ENCODE data around the gene ARFGAP3. TPM values are rescaled to one million over a fixed set of nuclear protein-coding genes. Genes with fewer than 3 reads are reported as not detected.

ARFGAP3 gene
- total RNA-seq, 1 donor from 2014 or later, result 59.5 TPM

- H2AFZ ChIP-seq (ENCODE audit: low read depth, low read length), result no peak overlapping the region
- no peaks in the 10 kb centered on the region for H3K27me3 Mint-ChIP-seq (ENCODE audit: low read depth, unreplicated experiment)
- no peaks in the 10 kb centered on the region for H3K9me3 Mint-ChIP-seq (ENCODE audit: unreplicated experiment)
- no peak for DNase-seq (ENCODE audit: low read depth)
- H3K9ac ChIP-seq (ENCODE audit: low read length), result peak overlapping the region; percentile 97
- H4K20me1 ChIP-seq (ENCODE audit: insufficient read depth, low read length), result peaks cover 52% of the 10 kb centered on the region
- peak overlapping the region; percentile 88 for H3K4me3 ChIP-seq (ENCODE audit: insufficient read depth, low read depth, low read length)
- H3K4me1 Mint-ChIP-seq (ENCODE audit: low read depth, unreplicated experiment), result peaks cover 3% of the 10 kb centered on the region
- no peaks in the 10 kb centered on the region for H3K36me3 ChIP-seq (ENCODE audit: insufficient read depth, low read length)
- peak overlapping the region; percentile 91 for H3K4me3 Mint-ChIP-seq (ENCODE audit: unreplicated experiment)
- H3K27ac ChIP-seq (ENCODE audit: low read depth, low read length), result peak overlapping the region; percentile 90
- TF ChIP-seq CTCF (IDR thresholded peaks at IDR 0.05; ENCODE audit: insufficient read depth, low read depth, low read length), result no peak
- TF ChIP-seq EZH2 (IDR thresholded peaks at IDR 0.05; ENCODE audit: insufficient read depth, low read length), result no peak
- H3K27me3 ChIP-seq (ENCODE audit: insufficient read depth, low read length), result no peaks in the 10 kb centered on the region
- H3K4me1 ChIP-seq (ENCODE audit: insufficient read depth, low read length), result peaks cover 13% of the 10 kb centered on the region
- peaks cover 58% of the 10 kb centered on the region for H3K79me2 ChIP-seq (ENCODE audit: insufficient read depth, low read length)
- H3K9me3 ChIP-seq (ENCODE audit: insufficient read depth, low read depth, low read length), result peaks cover 4% of the 10 kb centered on the region
- peak overlapping the region; percentile 95 for H3K4me2 ChIP-seq (ENCODE audit: low read length)
- no peak for FAIRE-seq
- peaks cover 5% of the 10 kb centered on the region for H3K36me3 Mint-ChIP-seq (ENCODE audit: low read depth, unreplicated experiment)
- peak overlapping the region; percentile 95 for H3K27ac Mint-ChIP-seq (ENCODE audit: unreplicated experiment)
These were observed 1.4 kb downstream of the ARFGAP3 start for GRCh38 chr22:42855721-42856120.

DNA sequence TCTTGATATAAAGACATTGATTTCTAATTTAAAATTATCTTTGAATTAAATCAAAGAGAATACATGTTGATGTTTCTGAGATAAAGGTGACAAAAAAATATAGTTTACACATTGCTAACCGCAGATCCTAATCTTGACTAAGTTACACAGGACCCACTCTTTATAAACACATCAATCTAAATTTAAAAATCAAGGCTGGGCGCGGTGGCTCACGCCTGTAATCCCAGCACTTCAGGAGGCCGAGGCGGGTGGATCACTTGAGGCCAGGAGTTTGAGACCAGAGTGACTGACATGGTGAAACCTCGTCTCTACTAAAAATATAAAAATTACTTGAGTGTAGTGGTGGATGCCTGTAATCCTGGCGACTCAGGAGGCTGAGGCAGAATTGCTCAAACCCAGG lies 1.9 kb downstream of the ARFGAP3 start:
- H3K9me3 ChIP-seq (ENCODE audit: insufficient read depth, low read depth, low read length), result peaks cover 4% of the 10 kb centered on the region
- FAIRE-seq (no peak), DNase-seq (ENCODE audit: low read depth) (no peak)
- H3K4me3 Mint-ChIP-seq (ENCODE audit: unreplicated experiment), result peak overlapping the region; percentile 80
- peaks cover 3% of the 10 kb centered on the region for H3K4me1 Mint-ChIP-seq (ENCODE audit: low read depth, unreplicated experiment)
- peak overlapping the region; percentile 95 for H3K4me2 ChIP-seq (ENCODE audit: low read length)
- peak overlapping the region; percentile 26 for H3K27ac Mint-ChIP-seq (ENCODE audit: unreplicated experiment)
- H4K20me1 ChIP-seq (ENCODE audit: insufficient read depth, low read length), result peaks cover 58% of the 10 kb centered on the region
- H3K9ac ChIP-seq (ENCODE audit: low read length), result no peak overlapping the region
- H3K27ac ChIP-seq (ENCODE audit: low read depth, low read length), result no peak overlapping the region
- peaks cover 63% of the 10 kb centered on the region for H3K79me2 ChIP-seq (ENCODE audit: insufficient read depth, low read length)
- no peaks in the 10 kb centered on the region for H3K27me3 ChIP-seq (ENCODE audit: insufficient read depth, low read length)
- no peak for TF ChIP-seq EZH2 (IDR thresholded peaks at IDR 0.05; ENCODE audit: insufficient read depth, low read length)
- no peak for TF ChIP-seq CTCF (IDR thresholded peaks at IDR 0.05; ENCODE audit: insufficient read depth, low read depth, low read length)
- H3K36me3 ChIP-seq (ENCODE audit: insufficient read depth, low read length), result no peaks in the 10 kb centered on the region
- no peaks in the 10 kb centered on the region for H3K27me3 Mint-ChIP-seq (ENCODE audit: low read depth, unreplicated experiment)
- peaks cover 5% of the 10 kb centered on the region for H3K36me3 Mint-ChIP-seq (ENCODE audit: low read depth, unreplicated experiment)
- H3K4me1 ChIP-seq (ENCODE audit: insufficient read depth, low read length), result peaks cover 13% of the 10 kb centered on the region
- no peak overlapping the region for H3K4me3 ChIP-seq (ENCODE audit: insufficient read depth, low read depth, low read length)
- H2AFZ ChIP-seq (ENCODE audit: low read depth, low read length), result no peak overlapping the region
- no peaks in the 10 kb centered on the region for H3K9me3 Mint-ChIP-seq (ENCODE audit: unreplicated experiment)

GRCh38 chr22:42848941-42849550 lies 8.0 kb downstream of the ARFGAP3 start:
- H3K27ac Mint-ChIP-seq (ENCODE audit: unreplicated experiment), result no peak overlapping the region
- TF ChIP-seq CTCF (IDR thresholded peaks at IDR 0.05; ENCODE audit: insufficient read depth, low read depth, low read length) (no peak), EZH2 (IDR thresholded peaks at IDR 0.05; ENCODE audit: insufficient read depth, low read length) (no peak)
- H3K4me2 ChIP-seq (ENCODE audit: low read length), result peak overlapping the region; percentile 2
- no peak overlapping the region for H3K27ac ChIP-seq (ENCODE audit: low read depth, low read length)
- H3K4me3 ChIP-seq (ENCODE audit: insufficient read depth, low read depth, low read length), result no peak overlapping the region
- H3K27me3 Mint-ChIP-seq (ENCODE audit: low read depth, unreplicated experiment), result no peaks in the 10 kb centered on the region
- H3K9ac ChIP-seq (ENCODE audit: low read length), result no peak overlapping the region
- FAIRE-seq (no peak), DNase-seq (ENCODE audit: low read depth) (no peak)
- peaks cover 69% of the 10 kb centered on the region for H3K79me2 ChIP-seq (ENCODE audit: insufficient read depth, low read length)
- H3K27me3 ChIP-seq (ENCODE audit: insufficient read depth, low read length), result no peaks in the 10 kb centered on the region
- H3K4me3 Mint-ChIP-seq (ENCODE audit: unreplicated experiment), result no peak overlapping the region
- peaks cover 17% of the 10 kb centered on the region for H3K4me1 ChIP-seq (ENCODE audit: insufficient read depth, low read length)
- H3K9me3 ChIP-seq (ENCODE audit: insufficient read depth, low read depth, low read length), result no peaks in the 10 kb centered on the region
- H3K4me1 Mint-ChIP-seq (ENCODE audit: low read depth, unreplicated experiment), result peaks cover 8% of the 10 kb centered on the region
- H3K9me3 Mint-ChIP-seq (ENCODE audit: unreplicated experiment), result no peaks in the 10 kb centered on the region
- peaks cover 11% of the 10 kb centered on the region for H3K36me3 ChIP-seq (ENCODE audit: insufficient read depth, low read length)
- no peak overlapping the region for H2AFZ ChIP-seq (ENCODE audit: low read depth, low read length)
- peaks cover 81% of the 10 kb centered on the region for H4K20me1 ChIP-seq (ENCODE audit: insufficient read depth, low read length)
- H3K36me3 Mint-ChIP-seq (ENCODE audit: low read depth, unreplicated experiment), result peaks cover 12% of the 10 kb centered on the region
